ENCODE measurements around the gene ZNF423. TPM values are rescaled to one million over a fixed set of nuclear protein-coding genes. Genes with fewer than 3 reads are reported as not detected.

Gene ZNF423
- total and polyA plus RNA-seq, 2 experiments from 2014 or later: 12.3 to 22.2 TPM

DNA sequence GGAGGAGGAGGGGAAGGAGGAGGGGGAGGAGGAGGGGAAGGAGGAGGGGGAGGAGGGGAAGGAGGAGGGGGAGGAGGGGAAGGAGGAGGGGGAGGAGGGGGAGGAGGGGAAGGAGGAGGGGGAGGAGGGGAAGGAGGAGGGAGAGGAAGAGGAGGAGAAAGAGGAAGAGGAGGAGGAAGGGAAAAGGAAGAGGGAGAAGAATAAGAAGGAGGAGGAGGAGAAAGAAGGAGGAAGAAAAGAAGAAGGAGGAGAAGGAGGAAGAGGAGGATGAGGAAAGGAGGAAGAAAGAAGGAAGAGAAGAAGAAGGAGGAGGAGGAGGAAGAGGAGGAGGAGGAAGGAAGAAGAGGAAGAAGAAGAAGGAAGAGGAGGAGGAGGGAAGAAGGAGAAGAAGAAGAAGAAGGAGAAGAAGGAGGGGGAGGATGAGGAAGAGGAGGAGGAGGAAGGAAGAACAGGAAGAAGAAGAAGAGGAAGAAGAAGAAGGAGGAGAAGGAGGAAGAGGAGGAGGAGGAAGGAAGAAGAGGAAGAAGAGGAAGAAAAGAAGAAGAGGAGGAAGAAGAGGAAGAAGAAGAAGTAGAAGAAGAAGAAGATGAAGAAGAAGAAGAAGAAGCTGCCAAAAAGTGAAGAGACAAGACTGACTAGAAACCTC, 378.5 kb downstream of the ZNF423 start:
- H3K27me3 ChIP-seq: peaks cover 7% of the 10 kb centered on the region
- H3K9me3 ChIP-seq (ENCODE audit: low read depth): no peaks in the 10 kb centered on the region
- no peaks in the 10 kb centered on the region for H3K36me3 ChIP-seq
- TF ChIP-seq CTCF (IDR thresholded peaks at IDR 0.05; ENCODE audit: low read depth, low read length): no peak
- no peak for DNase-seq (ENCODE audit: low read depth in 1 of 2, low spot score in 1 of 2)
- H3K27ac ChIP-seq: no peak overlapping the region
- H3K4me1 ChIP-seq (ENCODE audit: low read depth): no peaks in the 10 kb centered on the region
- no peak overlapping the region for H3K4me3 ChIP-seq

DNA sequence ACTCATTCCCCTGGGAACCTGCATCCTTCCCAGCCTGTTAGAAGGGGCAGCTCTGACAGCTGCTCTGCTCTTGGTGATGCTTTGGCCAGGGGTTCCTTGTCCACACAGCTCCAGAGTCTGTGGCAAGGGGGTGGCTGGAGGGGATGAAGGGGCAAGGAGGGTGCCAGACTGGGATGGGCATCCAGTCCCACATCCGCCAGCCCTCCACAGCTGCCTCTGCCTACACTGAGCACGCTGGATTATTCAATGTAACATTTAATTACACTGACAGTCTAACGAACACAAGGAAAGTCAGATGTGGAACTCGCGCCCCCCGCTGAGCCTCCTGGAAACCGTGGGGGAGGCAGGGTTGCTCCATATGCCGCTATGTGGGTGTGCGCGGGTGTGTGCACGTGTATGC, 381.2 kb downstream of the ZNF423 start:
- Histone ChIP-seq H3K9me3 (ENCODE audit: low read depth) (no peaks in the 10 kb centered on the region), H3K27me3 (no peaks in the 10 kb centered on the region), H3K36me3 (no peaks in the 10 kb centered on the region), H3K27ac (no peak overlapping the region), H3K4me3 (no peak overlapping the region), H3K4me1 (ENCODE audit: low read depth) (no peaks in the 10 kb centered on the region)
- no peak for DNase-seq (ENCODE audit: low read depth in 1 of 2, low spot score in 1 of 2)
- TF ChIP-seq CTCF (IDR thresholded peaks at IDR 0.05; ENCODE audit: low read depth, low read length): no peak

DNA sequence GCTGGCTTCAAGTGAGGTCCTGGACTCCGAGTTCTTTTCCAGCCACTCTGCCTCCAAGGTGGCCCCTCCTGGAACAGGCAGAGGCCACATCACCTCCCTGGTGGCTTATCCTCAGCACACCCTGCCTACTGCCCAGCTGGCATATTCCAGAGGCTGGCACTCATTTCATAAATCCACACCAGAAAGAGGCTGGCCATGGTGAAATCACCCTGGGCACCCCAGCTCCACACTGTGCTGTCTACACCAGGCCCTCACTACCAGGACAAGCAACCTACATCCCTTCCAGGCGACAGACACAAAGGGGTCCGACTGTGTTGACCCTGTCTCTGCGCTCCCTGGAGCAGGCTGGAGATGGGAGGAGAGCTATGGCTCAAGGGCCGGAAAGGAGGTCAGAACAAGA, 382.1 kb downstream of the ZNF423 start:
- TF ChIP-seq CTCF (IDR thresholded peaks at IDR 0.05; ENCODE audit: low read depth, low read length): no peak
- no peak for DNase-seq (ENCODE audit: low read depth in 1 of 2, low spot score in 1 of 2)
- no peak overlapping the region for H3K4me3 ChIP-seq
- H3K9me3 ChIP-seq (ENCODE audit: low read depth): no peaks in the 10 kb centered on the region
- H3K4me1 ChIP-seq (ENCODE audit: low read depth): no peaks in the 10 kb centered on the region
- H3K36me3 ChIP-seq: no peaks in the 10 kb centered on the region
- no peak overlapping the region for H3K27ac ChIP-seq
- H3K27me3 ChIP-seq: no peaks in the 10 kb centered on the region

DNA sequence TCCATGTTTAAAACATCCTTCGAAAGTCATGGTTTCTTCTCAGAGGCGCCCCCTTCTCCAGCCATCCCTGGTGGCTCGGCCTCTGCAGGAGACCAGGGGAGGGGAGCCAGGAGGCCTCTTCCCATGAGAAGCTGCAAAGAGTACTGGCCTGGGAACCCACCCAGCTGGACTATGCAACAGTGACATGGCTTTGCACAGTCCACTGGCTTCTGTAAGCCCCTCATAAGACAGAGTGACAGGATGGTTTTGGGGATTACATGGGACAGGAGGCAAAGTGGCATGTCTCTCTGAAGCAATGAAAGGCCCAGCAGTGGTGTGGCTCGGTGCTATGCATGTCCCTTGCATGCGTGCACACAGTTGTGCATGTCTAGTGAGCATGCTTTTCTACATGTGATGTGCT, 382.8 kb downstream of the ZNF423 start:
- Histone ChIP-seq H3K4me3 (no peak overlapping the region), H3K36me3 (no peaks in the 10 kb centered on the region), H3K9me3 (ENCODE audit: low read depth) (no peaks in the 10 kb centered on the region), H3K27ac (no peak overlapping the region), H3K27me3 (no peaks in the 10 kb centered on the region), H3K4me1 (ENCODE audit: low read depth) (no peaks in the 10 kb centered on the region)
- no peak for DNase-seq (ENCODE audit: low read depth in 1 of 2, low spot score in 1 of 2)
- TF ChIP-seq CTCF (IDR thresholded peaks at IDR 0.05; ENCODE audit: low read depth, low read length): no peak

GRCh38 chr16:49472598-49472997, 383.3 kb downstream of the ZNF423 start:
- Histone ChIP-seq H3K4me3 (no peak overlapping the region), H3K27ac (no peak overlapping the region), H3K27me3 (no peaks in the 10 kb centered on the region), H3K36me3 (no peaks in the 10 kb centered on the region), H3K9me3 (ENCODE audit: low read depth) (no peaks in the 10 kb centered on the region), H3K4me1 (ENCODE audit: low read depth) (no peaks in the 10 kb centered on the region)
- no peak for DNase-seq (ENCODE audit: low read depth in 1 of 2, low spot score in 1 of 2)
- TF ChIP-seq CTCF (IDR thresholded peaks at IDR 0.05; ENCODE audit: low read depth, low read length): no peak
